ENCODE results near the gene GOLGA2. TPM values are rescaled to one million over a fixed set of nuclear protein-coding genes. Genes with fewer than 3 reads are reported as not detected.

GOLGA2 gene
- total RNA-seq, 2 experiments from 2014 or later, result 23.4 to 24.3 TPM

DNA sequence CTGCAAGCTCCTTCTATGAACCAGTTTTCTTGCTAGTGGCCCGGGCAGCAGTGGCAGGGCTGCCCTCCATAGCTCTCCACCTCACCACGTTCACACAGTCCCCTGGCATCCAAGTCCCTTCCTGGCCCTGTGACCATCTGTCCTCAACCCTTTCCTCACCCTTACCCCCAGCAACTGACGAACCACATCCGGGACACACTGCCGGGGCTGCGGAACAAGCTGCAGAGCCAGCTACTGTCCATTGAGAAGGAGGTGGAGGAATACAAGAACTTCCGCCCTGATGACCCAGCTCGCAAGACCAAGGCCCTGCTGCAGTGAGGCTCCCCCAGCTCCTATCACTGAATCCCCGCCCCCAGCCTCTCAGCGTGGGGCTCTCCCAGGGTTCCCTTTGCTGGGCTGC lies 53.8 kb downstream of the GOLGA2 start:
- H3K4me3 Mint-ChIP-seq, result no peak overlapping the region
- no peak for DNase-seq

DNA sequence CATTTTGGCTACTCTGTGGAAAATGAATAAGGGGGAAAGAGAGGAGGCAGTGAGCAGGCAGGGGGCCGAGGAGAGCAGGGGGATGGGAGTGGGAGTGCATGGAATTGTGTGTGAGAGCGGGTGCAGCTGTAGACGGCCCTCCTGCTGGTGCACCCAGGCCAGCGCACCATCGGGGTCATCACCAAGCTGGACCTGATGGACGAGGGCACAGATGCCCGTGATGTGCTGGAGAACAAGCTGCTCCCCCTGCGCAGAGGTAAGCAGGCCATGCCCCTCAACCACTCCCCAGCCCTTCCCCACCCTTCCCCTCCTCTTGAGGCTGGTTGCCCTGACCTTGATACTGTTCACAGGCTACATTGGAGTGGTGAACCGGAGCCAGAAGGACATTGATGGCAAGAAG lies 56.0 kb downstream of the GOLGA2 start:
- DNase-seq, result no peak
- Mint-ChIP-seq H3K9me3 (no peaks in the 10 kb centered on the region), H3K27ac (no peak overlapping the region), H3K4me3 (no peak overlapping the region), H3K36me3 (no peaks in the 10 kb centered on the region), H3K27me3 (no peaks in the 10 kb centered on the region), H3K4me1 (peaks cover 9% of the 10 kb centered on the region)

More for the DNA sequence above, 53.8 kb downstream of the GOLGA2 start:
- H3K27ac Mint-ChIP-seq, result no peak overlapping the region
- H3K4me1 Mint-ChIP-seq, result peaks cover 7% of the 10 kb centered on the region
- H3K36me3 Mint-ChIP-seq, result no peaks in the 10 kb centered on the region
- H3K27me3 Mint-ChIP-seq, result no peaks in the 10 kb centered on the region
- H3K9me3 Mint-ChIP-seq, result no peaks in the 10 kb centered on the region

DNA sequence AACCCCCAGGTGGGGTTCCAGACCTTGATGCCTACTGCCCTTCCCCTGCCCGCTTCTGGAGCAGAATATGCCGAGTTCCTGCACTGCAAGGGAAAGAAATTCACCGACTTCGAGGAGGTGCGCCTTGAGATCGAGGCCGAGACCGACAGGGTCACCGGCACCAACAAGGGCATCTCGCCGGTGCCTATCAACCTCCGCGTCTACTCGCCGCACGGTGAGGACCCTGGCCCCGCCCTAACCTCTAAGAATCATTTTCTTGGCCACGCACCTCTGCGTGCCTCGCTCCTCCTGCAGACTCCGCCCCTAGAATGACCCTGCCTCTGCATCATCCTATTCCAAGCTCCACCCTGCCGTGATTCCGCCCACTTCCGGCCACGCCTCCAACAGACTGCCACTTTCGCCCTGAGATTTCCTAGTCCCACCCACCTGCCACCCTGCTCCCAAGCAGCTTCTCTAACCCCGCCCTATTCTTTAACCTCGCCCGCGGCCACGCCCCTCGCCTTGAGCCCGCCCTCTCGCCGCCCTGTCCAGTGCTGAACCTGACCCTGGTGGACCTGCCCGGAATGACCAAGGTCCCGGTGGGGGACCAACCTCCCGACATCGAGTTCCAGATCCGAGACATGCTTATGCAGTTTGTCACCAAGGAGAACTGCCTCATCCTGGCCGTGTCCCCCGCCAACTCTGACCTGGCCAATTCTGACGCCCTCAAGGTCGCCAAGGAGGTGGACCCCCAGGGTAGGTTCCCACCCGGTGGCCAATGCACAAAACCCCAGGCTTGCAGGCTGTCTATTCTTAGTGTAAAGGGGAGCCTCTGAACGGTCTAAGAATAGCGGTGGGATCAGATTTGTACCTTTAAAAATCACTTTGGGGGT lies 57.1 kb downstream of the GOLGA2 start:
- Mint-ChIP-seq H3K4me1 (peaks cover 9% of the 10 kb centered on the region), H3K4me3 (peak overlapping the region; percentile 74), H3K27me3 (peaks cover 3% of the 10 kb centered on the region), H3K36me3 (no peaks in the 10 kb centered on the region), H3K27ac (peak overlapping the region; percentile 36), H3K9me3 (no peaks in the 10 kb centered on the region)
- DNase-seq, result peak; percentile 92

DNA sequence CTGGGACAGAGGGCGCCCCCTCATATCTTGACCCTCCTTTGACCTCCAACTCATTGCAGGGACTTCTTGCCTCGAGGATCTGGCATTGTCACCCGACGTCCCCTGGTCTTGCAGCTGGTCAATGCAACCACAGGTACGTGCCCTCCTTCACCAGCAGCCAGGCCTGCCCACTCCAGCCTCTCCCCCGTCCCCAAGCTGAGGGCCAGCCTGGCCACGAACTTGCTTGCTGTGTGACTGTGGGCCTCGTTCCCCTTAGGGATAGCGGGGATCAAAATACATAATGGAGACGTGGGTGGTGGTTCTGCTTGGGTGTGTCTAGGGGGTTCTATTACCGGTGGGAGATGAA lies 57.7 kb downstream of the GOLGA2 start:
- Mint-ChIP-seq H3K27me3 (peaks cover 3% of the 10 kb centered on the region), H3K27ac (peak overlapping the region; percentile 36), H3K4me1 (peaks cover 9% of the 10 kb centered on the region), H3K36me3 (no peaks in the 10 kb centered on the region), H3K9me3 (no peaks in the 10 kb centered on the region), H3K4me3 (peak overlapping the region; percentile 74)
- no peak for DNase-seq

DNA sequence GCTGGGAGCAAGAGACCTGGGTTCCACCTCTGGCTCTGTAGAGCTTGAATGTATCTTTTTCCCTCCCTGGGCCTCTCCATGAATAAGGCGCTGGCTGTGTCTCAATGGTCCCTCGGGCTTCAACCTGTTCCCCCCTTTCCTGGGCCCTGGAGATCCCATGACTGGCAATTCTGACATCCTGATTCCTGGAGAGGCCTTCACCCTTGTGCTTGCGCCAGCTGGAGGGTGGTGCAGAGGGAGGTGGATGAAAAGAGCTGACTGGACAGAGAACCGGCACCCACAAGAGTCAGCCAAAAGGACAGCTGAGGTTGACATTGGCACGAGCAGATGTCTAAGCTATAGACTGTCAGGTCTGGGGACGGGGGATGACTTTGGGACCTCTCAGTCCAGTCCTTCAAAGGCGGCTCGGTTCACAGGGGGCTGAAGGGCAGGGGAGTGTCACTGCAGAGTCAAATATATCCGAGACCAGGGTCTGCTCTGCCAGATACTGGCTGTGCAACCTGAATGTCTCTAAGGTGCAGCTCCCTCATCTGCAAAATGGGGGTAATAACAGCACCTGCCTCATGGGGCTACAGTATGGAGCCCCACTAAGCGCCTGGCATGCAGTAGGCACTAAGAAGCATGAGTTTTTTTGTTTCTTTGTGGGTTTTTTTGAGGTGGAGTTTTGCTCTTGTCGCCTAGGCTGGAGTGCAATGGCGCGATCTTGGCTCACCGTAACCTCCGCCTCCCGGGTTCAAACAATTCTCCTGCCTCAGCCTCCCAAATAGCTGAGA lies 58.8 kb downstream of the GOLGA2 start:
- H3K4me3 Mint-ChIP-seq, result no peak overlapping the region
- H3K36me3 Mint-ChIP-seq, result no peaks in the 10 kb centered on the region
- no peak overlapping the region for H3K27ac Mint-ChIP-seq
- DNase-seq, result no peak
- H3K4me1 Mint-ChIP-seq, result peaks cover 9% of the 10 kb centered on the region
- no peaks in the 10 kb centered on the region for H3K9me3 Mint-ChIP-seq
- peaks cover 8% of the 10 kb centered on the region for H3K27me3 Mint-ChIP-seq

DNA sequence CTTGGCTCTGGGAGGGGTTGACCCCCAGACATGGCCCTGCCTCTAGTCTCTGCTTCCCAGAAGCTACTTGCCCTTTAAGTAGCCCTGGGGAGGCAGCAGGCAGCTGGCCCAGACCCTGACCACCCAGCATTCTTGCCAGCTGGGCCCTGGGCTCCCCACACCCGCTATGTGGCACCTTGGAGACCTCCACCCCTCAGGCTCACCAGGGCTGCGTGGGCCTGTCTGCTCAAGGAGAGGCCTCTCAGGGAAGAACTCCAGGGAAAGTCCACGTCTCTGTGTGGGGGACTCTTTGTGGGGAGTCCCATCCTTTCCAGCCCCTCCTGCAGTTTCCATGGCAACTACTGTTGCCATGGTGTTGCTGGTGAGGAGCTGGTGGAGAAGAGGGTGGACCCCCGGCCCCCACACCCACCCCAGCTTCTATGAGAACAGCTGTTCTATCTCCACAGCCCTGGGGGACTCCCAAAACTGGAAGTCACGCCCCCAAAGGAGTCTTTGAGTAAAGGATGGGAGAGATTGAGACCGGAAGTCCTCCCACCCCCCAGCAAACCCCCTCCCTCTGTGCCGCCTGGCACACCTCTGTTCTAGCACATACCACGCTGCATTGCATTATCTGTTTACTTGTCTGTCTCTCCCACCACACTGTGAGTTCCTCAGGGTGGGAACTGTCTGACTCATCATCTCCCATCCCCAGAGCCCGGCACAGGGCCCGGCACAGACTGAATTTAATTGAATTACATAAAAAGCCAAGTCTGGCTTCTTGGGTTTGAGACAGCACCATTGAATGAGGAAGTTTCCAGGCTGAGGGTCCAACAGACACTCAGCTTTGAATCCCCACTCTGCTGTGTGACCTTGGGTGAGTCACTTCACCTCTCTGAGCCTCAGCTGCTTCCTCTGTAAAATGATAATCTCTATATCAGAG lies 60.1 kb downstream of the GOLGA2 start:
- peaks cover 9% of the 10 kb centered on the region for H3K4me1 Mint-ChIP-seq
- peaks cover 8% of the 10 kb centered on the region for H3K27me3 Mint-ChIP-seq
- H3K4me3 Mint-ChIP-seq, result no peak overlapping the region
- no peak for DNase-seq
- H3K9me3 Mint-ChIP-seq, result no peaks in the 10 kb centered on the region
- no peak overlapping the region for H3K27ac Mint-ChIP-seq
- H3K36me3 Mint-ChIP-seq, result no peaks in the 10 kb centered on the region

DNA sequence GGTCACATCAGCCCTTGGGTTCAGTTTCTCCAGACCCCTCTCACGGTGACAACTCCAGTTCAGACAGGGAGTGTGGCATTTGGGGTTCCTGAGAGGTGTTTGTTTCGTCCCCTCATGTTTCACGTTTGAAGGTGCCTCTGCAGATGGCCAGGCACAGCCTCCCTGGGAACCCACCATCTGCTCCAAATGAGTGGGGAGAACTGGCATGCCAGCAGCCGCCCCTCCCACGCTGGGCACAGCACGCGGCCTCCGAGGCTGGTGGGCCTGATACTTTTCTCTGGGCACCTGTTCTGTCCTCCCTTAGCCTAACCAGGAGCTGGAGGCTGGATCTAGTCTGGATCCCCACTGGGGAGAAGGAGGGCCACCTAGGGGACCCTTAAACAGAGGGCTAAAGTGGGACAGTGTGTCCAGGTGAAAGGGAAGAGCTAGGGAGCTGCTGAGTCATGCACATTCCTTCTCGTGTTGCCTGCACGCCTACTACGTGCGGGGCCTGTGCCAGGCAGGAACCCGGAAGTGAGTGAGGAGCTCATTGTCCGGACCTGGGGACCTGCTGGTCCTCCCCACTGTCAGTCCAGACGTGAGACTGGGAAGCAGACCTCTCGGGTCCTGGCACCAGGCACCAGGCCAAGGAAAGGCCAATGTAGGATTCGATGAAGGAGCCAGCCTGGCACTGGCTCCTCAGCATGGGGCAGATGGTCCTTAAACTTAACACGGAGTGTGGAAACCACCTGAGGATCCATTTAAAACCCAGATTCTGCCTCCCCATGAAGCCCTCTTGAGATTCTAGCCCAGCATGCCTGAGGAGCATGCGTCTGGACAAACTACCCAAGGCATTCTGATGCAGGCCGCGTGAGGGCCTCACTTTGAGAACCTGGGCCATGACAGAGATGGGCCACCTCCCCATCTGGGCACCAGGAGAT lies 61.0 kb downstream of the GOLGA2 start:
- H3K27ac Mint-ChIP-seq, result no peak overlapping the region
- H3K4me1 Mint-ChIP-seq, result peaks cover 9% of the 10 kb centered on the region
- no peaks in the 10 kb centered on the region for H3K9me3 Mint-ChIP-seq
- no peaks in the 10 kb centered on the region for H3K36me3 Mint-ChIP-seq
- H3K4me3 Mint-ChIP-seq, result no peak overlapping the region
- H3K27me3 Mint-ChIP-seq, result peaks cover 8% of the 10 kb centered on the region
- no peak for DNase-seq

DNA sequence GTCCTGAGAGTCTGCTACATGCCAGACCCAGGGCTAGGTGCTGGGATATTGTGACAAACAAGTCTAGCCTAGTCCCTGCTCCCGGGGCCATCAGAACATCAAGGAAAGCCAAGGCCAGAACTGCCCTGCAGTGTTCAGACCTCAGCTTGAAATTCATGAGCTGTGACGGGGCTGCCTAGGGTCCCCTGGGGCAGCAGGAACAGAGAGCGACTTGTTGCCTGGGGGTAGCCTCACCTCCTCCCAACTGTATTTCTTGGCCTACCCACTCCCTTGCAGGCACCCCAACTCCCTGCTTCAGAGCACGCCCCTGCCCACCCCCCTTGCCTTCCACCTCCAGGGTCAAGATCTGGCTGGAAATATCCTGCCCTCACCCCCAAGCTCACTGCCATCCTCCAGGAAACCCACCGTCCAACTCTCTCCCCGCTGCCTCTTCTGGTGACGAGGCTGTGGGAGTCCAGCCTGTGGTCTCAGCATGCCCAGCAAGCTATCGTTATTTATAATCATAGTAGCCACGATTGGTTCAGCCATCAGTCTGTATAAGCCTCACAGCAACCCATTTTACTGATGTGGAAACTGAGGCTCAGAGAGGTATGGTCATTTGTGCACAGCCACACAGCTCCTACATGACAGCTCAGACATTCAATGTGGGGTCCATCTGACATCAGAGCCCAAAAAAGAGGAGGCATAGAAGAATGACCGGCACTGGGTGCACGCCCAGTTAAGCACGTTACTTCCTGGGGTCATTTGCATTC lies 61.9 kb downstream of the GOLGA2 start:
- Mint-ChIP-seq H3K36me3 (no peaks in the 10 kb centered on the region), H3K27me3 (peaks cover 8% of the 10 kb centered on the region), H3K4me3 (no peak overlapping the region), H3K4me1 (peaks cover 9% of the 10 kb centered on the region), H3K27ac (no peak overlapping the region), H3K9me3 (no peaks in the 10 kb centered on the region)
- no peak for DNase-seq

DNA sequence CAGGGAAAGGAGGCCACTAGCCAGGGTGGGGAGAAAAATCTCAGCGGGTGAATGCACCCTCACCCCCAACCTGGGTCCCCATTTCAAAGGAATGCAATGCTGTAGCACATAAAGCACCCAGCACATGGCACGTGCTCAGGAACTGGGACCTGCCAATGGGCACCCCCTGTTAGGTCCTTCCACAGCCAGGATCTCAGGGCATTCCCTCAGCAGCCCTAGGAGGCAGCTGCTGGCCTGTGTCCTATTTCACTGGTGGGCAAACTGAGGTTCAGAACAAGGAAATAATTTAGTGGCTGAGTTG lies 63.9 kb downstream of the GOLGA2 start:
- H3K27me3 Mint-ChIP-seq, result peaks cover 8% of the 10 kb centered on the region
- no peak overlapping the region for H3K27ac Mint-ChIP-seq
- H3K9me3 Mint-ChIP-seq, result no peaks in the 10 kb centered on the region
- peaks cover 2% of the 10 kb centered on the region for H3K4me1 Mint-ChIP-seq
- H3K4me3 Mint-ChIP-seq, result no peak overlapping the region
- DNase-seq, result no peak
- H3K36me3 Mint-ChIP-seq, result no peaks in the 10 kb centered on the region

DNA sequence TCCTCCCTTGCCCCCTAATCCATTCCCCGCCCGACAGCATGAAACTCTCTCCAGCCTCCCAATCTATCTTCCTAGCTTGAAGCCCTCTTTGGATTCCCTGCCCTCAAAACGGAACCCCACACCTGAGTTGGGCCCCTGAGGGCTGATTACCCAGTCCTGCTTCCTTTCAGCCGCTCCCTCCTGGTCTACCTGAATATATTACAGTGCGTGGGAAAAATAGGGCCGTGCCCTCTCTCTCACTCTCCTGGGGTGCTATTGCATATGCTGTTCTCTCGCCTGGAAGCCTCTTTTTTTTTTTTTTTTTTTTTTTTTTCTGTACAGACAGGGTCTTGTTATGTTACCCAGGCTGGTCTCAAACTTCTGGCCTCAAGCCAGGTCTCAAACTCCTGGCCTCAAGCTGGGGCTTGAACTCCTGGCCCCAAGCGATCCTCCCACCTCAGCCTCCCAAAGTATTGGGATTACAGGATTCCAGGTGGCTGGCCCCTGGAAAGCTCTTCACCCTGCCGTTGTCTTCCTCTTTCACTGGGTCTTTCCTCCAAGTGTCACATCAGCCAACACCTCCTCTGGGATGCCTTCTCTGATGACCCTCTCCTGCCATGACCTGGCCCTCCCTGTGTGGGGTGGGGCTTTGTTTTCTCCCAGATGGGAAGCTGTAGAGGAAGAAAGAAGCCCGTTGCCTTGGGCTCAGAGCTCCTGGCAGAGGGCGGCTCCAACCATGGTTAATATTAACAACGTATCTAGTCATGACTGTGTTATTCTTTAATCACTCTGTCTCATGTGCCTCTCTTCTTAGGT lies 64.4 kb downstream of the GOLGA2 start:
- no peak for DNase-seq
- H3K27me3 Mint-ChIP-seq, result peaks cover 9% of the 10 kb centered on the region
- H3K4me1 Mint-ChIP-seq, result peaks cover 2% of the 10 kb centered on the region
- no peaks in the 10 kb centered on the region for H3K36me3 Mint-ChIP-seq
- H3K9me3 Mint-ChIP-seq, result no peaks in the 10 kb centered on the region
- H3K4me3 Mint-ChIP-seq, result no peak overlapping the region
- no peak overlapping the region for H3K27ac Mint-ChIP-seq

DNA sequence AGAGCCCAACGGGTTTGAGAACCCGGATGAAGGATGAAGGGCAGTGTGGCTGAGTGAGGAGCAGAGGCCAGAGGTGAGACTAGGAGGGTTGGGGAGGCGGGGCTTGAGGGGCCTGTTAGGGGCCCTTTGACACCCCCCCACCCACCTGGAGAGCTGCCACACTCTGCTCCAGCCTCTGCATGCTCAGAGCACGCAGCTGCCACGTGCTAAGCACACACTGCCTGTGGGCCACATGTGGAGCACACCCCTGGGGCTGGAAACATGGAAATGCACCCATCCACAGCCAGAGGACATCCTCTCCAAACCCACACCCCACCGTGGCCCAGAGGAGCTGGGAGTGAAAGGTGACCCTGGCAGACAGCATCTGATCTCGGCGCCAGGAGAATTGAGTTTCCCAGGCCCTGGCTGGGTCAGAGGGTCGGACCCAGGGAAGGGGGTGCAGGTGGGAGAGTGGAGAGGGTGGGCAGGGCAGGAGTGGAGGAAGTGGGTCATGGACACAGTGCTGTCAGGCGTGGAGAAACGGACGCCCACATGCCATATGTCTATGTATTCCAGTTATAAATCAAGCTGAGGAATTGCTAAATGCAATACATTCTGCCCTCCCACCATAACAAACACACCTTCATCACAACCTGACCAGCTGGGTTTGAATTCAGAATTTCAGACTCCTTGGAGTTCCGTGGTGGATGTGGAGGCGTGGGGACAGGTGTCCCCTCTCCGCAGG lies 66.7 kb downstream of the GOLGA2 start:
- DNase-seq, result no peak
- Mint-ChIP-seq H3K4me1 (peaks cover 4% of the 10 kb centered on the region), H3K4me3 (no peak overlapping the region), H3K27ac (no peak overlapping the region), H3K27me3 (peaks cover 25% of the 10 kb centered on the region), H3K9me3 (no peaks in the 10 kb centered on the region), H3K36me3 (no peaks in the 10 kb centered on the region)

DNA sequence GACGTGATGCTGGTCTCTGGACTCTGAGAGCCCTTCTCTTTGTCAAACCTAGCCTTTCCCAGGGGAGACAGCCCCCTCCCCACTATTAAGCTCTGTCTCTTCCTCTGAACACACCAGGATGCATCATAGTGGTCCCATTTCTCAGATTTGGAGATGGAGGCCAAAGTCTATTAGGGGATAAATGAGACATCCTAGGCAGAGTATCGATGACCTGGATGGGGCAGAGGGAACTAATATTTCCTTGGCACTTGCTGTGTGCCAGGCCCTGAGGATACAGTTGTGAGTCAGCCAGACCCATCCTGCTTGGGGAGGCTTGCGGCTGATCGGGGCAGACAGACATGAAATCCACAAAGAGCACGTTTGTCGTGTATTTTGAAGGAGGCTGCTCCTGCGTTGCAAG lies 67.4 kb downstream of the GOLGA2 start:
- no peak for DNase-seq
- H3K27ac Mint-ChIP-seq, result no peak overlapping the region
- H3K36me3 Mint-ChIP-seq, result no peaks in the 10 kb centered on the region
- H3K4me1 Mint-ChIP-seq, result peaks cover 5% of the 10 kb centered on the region
- H3K27me3 Mint-ChIP-seq, result peaks cover 25% of the 10 kb centered on the region
- no peaks in the 10 kb centered on the region for H3K9me3 Mint-ChIP-seq
- H3K4me3 Mint-ChIP-seq, result no peak overlapping the region

All from activated naive CD8-positive, alpha-beta T cell treated with anti-CD3 and anti-CD28 coated beads for 36 hours (primary cell).